MM.1S (cell line): ENCODE measurements around the gene EFL1.
"Not testable (repeated sequence)": the region's sequence is repeated elsewhere in the genome, so short reads cannot be mapped to it uniquely, and the experiment has no call there.

Experiments
- DNase-seq: peaks from one replicate; pipeline ENCODE4 v3.0.0-alpha.2; 2015
- H2AFZ ChIP-seq: fragments of 300-600 bp; sonication (generic); 2 replicates; pipeline ENCODE4 v1.6.0; 2016; ENCODE audit warnings: antibody characterized with exemption, low read length
- H3F3A ChIP-seq: fragments of 300-600 bp; sonication (generic); 2 replicates; pipeline ENCODE4 v1.6.1; 2016; ENCODE audit warnings: mild to moderate bottlenecking, antibody characterized with exemption, low read length, moderate library complexity, mixed read lengths; ENCODE audit not compliant: insufficient read depth
- H3K27ac ChIP-seq: fragments of 300-600 bp; sonication (generic); 2 replicates; pipeline ENCODE4 v1.5.1; 2016; ENCODE audit warnings: mild to moderate bottlenecking, low read length
- H3K27me3 ChIP-seq: fragments of 300-600 bp; sonication (generic); replicated peaks from 2 replicates; pipeline ENCODE4 v1.6.0; 2016; ENCODE audit warnings: low read length; ENCODE audit not compliant: insufficient read depth
- H3K36me3 ChIP-seq: fragments of 300-600 bp; sonication (generic); replicated peaks from 2 replicates; pipeline ENCODE4 v1.6.1; 2016; ENCODE audit warnings: mild to moderate bottlenecking, low read length, mixed read lengths; ENCODE audit not compliant: insufficient read depth
- H3K4me1 ChIP-seq: fragments of 300-600 bp; sonication (generic); 2 replicates; pipeline ENCODE4 v1.6.1; 2016; ENCODE audit warnings: low read length, mixed read lengths
- H3K4me2 ChIP-seq: fragments of 300-600 bp; sonication (generic); 2 replicates; pipeline ENCODE4 v1.6.0; 2016; ENCODE audit warnings: low read depth, low read length
- H3K4me3 ChIP-seq: fragments of 300-600 bp; sonication (generic); 2 replicates; pipeline ENCODE4 v1.5.1; 2016; ENCODE audit warnings: low read length, mixed read lengths
- H3K79me2 ChIP-seq: fragments of 300-600 bp; sonication (generic); 2 replicates; pipeline ENCODE4 v1.6.1; 2016; ENCODE audit warnings: mixed run types, low read length, mixed read lengths
- H3K9ac ChIP-seq: fragments of 300-600 bp; sonication (generic); 2 replicates; pipeline ENCODE4 v1.6.1; 2016; ENCODE audit warnings: low read length, mixed read lengths
- H3K9me2 ChIP-seq: fragments of 300-600 bp; sonication (generic); replicated peaks from 2 replicates; pipeline ENCODE4 v1.6.1; 2016; ENCODE audit warnings: mild to moderate bottlenecking, low read length, mixed read lengths; ENCODE audit not compliant: insufficient read depth
- H3K9me3 ChIP-seq: fragments of 300-600 bp; sonication (generic); replicated peaks from 2 replicates; pipeline ENCODE4 v1.6.1; 2016; ENCODE audit warnings: mild to moderate bottlenecking, low read length, mixed read lengths; ENCODE audit not compliant: insufficient read depth
- H4K20me1 ChIP-seq: fragments of 300-600 bp; sonication (generic); 2 replicates; pipeline ENCODE4 v1.6.1; 2016; ENCODE audit warnings: mild to moderate bottlenecking, low read length, moderate library complexity, mixed read lengths; ENCODE audit not compliant: insufficient read depth
- CTCF ChIP-seq: fragments of 300-600 bp; sonication (generic); IDR thresholded peaks from 2 replicates; pipeline ENCODE4 v1.5.1; 2016; ENCODE audit warnings: antibody characterized with exemption, low read length, mixed read lengths
- EZH2 ChIP-seq: fragments of 300-600 bp; sonication (generic); optimal IDR thresholded peaks from 2 replicates; pipeline ENCODE3; 2017; ENCODE audit warnings: low read depth, mild to moderate bottlenecking, antibody characterized with exemption, low read length, mixed read lengths
- EZH2phosphoT487 ChIP-seq: fragments of 300-600 bp; sonication (generic); IDR thresholded peaks from 2 replicates; pipeline ENCODE4 v1.6.1; 2018; ENCODE audit warnings: antibody characterized with exemption, low read length

Gene EFL1

GRCh38 chr15:82263350-82263749 is 816 bp upstream of the EFL1 start:
- Histone ChIP-seq H3K4me3 (peak overlapping the region; percentile 87), H3K79me2 (peaks cover 21% of the 10 kb centered on the region), H3K9ac (peak overlapping the region; percentile 77; the same call in 1 of the 2 replicates), H3K36me3 (peaks cover 3% of the 10 kb centered on the region), H3K4me1 (peaks cover 32% of the 10 kb centered on the region), H3K9me2 (no peaks in the 10 kb centered on the region), H3F3A (peaks cover 5% of the 10 kb centered on the region; the same call in 1 of the 2 replicates), H3K27ac (no peak overlapping the region), H3K27me3 (no peaks in the 10 kb centered on the region), H3K4me2 (peak overlapping the region; percentile 87), H3K9me3 (no peaks in the 10 kb centered on the region), H2AFZ (peak overlapping the region; percentile 74), H4K20me1 (no peaks in the 10 kb centered on the region)
- TF ChIP-seq EZH2 (no peak), EZH2phosphoT487 (no peak), CTCF (no peak)
- DNase-seq = no peak

- peak overlapping the region; percentile 77 for H3K9ac ChIP-seq
- not testable (repeated sequence) for H3K9me2 ChIP-seq, H3K36me3 ChIP-seq, H4K20me1 ChIP-seq, H3K27me3 ChIP-seq, H3K9me3 ChIP-seq, H3F3A ChIP-seq
- peaks cover 21% of the 10 kb centered on the region for H3K79me2 ChIP-seq
- H3K27ac ChIP-seq = peak overlapping the region; percentile 78; the same call in 1 of the 2 replicates
- peak overlapping the region; percentile 87 for H3K4me2 ChIP-seq
- H3K4me1 ChIP-seq = peaks cover 26% of the 10 kb centered on the region
- peak overlapping the region; percentile 74 for H2AFZ ChIP-seq
- H3K4me3 ChIP-seq = peak overlapping the region; percentile 87
- peak; percentile 42 for DNase-seq
These were observed 740 bp downstream of the EFL1 start for GRCh38 chr15:82261566-82262421.

GRCh38 chr15:82248261-82248660 is 14.3 kb downstream of the EFL1 start:
- not testable (repeated sequence) for H3K4me2 ChIP-seq, DNase-seq, H3K36me3 ChIP-seq, H3K27ac ChIP-seq, H3K9ac ChIP-seq, H3K79me2 ChIP-seq, H3K27me3 ChIP-seq, H3K4me1 ChIP-seq, H3F3A ChIP-seq, H2AFZ ChIP-seq, H3K9me2 ChIP-seq, H3K9me3 ChIP-seq, H4K20me1 ChIP-seq, H3K4me3 ChIP-seq

GRCh38 chr15:82245956-82246355 is 16.6 kb downstream of the EFL1 start:
- not testable (repeated sequence) for H3K79me2 ChIP-seq, H3K36me3 ChIP-seq, H3K4me1 ChIP-seq, H3K4me3 ChIP-seq, H3K9me3 ChIP-seq, H3K4me2 ChIP-seq, H2AFZ ChIP-seq, H3K27me3 ChIP-seq, H3K27ac ChIP-seq, H3F3A ChIP-seq, H3K9me2 ChIP-seq, H3K9ac ChIP-seq, DNase-seq, H4K20me1 ChIP-seq

- H3K27me3 ChIP-seq, DNase-seq, H3K4me1 ChIP-seq: not testable (repeated sequence)
These were observed 18.9 kb downstream of the EFL1 start for GRCh38 chr15:82243644-82244043.

GRCh38 chr15:82241836-82242499 is 20.6 kb downstream of the EFL1 start:
- H3K27ac ChIP-seq, H3F3A ChIP-seq, H3K36me3 ChIP-seq, H3K79me2 ChIP-seq, H3K4me3 ChIP-seq, H2AFZ ChIP-seq, H3K27me3 ChIP-seq, H3K9me2 ChIP-seq, H3K9me3 ChIP-seq, H3K4me1 ChIP-seq, H3K4me2 ChIP-seq, H3K9ac ChIP-seq, DNase-seq, H4K20me1 ChIP-seq: not testable (repeated sequence)

More at GRCh38 chr15:82243644-82244043, 18.9 kb downstream of the EFL1 start:
- H3K9ac ChIP-seq, H3K9me2 ChIP-seq, H4K20me1 ChIP-seq, H3K4me2 ChIP-seq, H3K79me2 ChIP-seq, H3K4me3 ChIP-seq, H3K27ac ChIP-seq, H3K9me3 ChIP-seq, H2AFZ ChIP-seq, H3K36me3 ChIP-seq, H3F3A ChIP-seq: not testable (repeated sequence)
